HG03095 (cell line): Measurements from ENCODE around the gene POLK.
A peak's percentile ranks its signal among the peaks of the same experiment; 100 is the strongest.
"Not testable (repeated sequence)": the region's sequence is repeated elsewhere in the genome, so short reads cannot be mapped to it uniquely, and the experiment has no call there.

Experiments
- ATAC-seq: cut with Tn5 transposase; IDR thresholded peaks from one replicate; pipeline ENCODE4 v1.9.1; 2021; ENCODE audit warnings: moderate library complexity; ENCODE audit not compliant: unreplicated experiment

Gene POLK

DNA sequence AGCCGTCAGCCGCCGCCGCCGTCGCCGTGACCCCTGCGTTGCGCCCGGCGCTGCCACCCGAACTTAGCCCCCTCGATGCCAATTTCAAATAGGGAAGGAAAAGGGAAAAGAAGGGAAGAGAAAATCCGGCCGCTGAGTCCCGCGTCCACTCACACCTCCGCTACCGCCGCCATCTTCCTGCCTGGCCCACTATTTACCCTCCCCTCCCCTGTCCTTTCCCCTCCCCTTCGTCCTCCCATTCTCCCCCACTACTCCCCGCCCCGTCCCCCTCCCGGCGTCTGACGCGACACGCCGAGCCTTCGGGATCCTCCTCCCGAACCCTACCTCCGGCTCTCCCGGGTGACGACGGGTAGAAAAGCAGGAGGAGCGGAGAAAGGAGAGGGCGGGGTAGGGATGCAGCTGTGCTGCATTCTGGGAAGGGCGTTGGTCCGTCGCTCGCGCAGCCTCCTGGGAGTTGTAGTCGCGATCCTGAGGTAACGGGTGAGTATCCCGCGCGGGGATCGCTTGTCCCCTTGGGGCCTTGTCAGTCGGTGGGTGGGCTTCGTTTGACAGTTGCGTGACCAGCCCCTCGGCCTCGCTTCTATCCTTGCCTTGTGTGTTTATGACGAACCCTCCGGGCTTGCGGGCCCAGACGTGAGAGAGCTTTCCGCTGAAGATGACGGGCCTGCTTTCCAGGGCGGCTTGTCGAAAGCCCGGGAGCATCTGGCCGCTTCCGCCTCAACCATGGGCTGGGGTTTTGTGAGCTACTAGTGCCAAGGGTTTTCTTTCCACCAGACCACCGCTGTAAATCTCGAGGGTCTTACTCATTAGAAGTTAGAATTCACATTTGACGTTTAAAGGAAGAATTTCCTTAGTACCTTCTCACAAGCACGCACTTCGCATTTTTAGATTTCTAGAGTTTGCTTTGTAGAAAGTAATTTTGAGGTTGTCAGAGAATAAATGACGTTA lies at the start of gene POLK, which contains the start of gene CERT1:
Gene POLK, plus strand, starts transcription at position 457 of the 948 bp plus-strand sequence.
Gene CERT1, minus strand, starts transcription at position 195 of the 948 bp plus-strand sequence. CDS start 422 bp downstream, outside the sequence.
- peak; percentile 78 for ATAC-seq

DNA sequence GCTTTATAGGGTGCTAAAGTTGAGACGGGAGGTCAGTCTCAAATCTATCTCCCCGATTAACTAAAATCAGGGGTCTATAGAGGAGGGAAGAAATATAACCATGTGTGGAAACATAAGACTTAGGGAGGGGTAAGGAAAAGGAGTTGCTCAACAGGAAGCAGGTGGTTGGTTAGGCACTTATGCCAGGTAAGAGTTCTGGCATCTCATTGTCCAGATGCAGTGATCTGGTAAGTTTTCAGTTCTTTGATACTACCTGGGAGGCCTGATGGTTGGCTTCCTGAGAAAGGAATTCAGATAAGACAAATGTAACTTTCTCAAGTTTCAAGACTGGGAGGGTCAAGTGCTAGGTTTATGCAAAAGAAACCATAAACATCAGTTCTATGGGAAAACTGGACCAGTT lies 48.0 kb upstream of the POLK start:
- no peak for ATAC-seq

DNA sequence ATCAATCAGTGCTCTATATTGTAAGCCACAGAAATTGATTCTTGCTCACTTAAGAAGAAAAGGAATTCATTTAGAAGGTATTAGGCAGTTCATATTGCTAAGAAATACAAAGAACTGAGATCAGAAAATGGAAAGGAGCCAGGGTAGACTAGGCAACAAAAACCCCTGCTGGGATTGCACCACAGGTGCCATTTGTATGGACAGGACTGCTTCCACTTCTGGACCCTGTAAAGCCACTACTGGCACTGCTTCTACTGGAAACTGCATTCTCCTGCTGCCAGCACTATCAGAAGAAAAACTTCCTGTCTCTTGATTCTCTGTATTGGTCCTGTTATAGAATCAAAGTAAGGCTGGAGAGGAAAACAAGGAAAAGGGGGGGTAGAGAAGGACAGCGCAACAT lies 46.2 kb upstream of the POLK start:
- no peak for ATAC-seq

DNA sequence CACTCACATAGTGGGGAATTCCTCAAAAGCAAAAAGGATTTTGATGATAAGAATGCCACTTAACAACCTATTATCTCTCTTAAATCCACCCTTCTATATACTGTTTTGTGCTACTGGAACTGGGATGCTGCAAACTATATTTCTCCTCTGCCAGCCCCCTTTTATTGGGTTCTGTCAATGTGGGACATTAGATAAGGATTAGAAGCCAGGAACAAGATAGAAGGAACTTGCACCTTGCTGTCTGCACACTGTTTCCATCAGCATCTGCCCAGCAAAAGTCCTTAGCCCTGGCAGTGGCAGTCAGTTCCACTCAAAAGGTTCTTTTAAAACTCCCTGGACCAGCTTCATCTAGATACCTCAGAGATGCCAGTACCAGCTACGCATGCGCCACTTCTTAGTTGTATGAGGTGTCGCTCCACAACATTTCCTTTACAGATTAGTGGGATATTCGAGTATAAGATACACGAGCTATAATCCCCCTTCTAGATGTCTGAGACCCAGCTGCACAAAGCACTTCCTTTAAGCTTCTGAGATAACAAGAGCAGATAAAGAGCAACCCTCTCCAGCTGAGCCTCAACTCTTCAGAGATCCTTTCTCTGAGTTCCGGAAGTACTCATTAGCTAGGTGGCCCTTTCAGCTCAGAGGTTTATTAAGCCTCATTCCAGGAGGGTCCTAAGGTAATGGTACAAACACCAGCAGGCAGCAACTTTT lies 45.5 kb upstream of the POLK start:
- no peak for ATAC-seq

DNA sequence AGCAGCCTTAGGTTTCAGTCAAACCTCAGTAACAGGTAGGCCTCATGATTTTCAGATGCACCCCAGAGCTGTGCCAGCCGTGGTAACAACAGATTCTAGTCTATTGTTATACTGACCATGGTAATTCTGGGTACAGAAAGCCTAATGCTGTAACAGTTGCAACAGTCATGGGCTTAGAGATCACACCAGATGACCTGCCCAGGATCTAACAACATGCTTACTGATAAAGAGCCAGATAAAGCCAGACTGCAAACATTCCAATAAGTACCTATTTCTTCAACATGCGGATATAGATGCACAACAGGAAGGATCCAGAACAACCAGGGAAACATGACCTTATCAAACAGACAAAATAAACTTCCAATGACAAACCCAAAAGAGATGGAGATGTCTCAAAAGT lies 43.1 kb upstream of the POLK start:
- ATAC-seq, result no peak

DNA sequence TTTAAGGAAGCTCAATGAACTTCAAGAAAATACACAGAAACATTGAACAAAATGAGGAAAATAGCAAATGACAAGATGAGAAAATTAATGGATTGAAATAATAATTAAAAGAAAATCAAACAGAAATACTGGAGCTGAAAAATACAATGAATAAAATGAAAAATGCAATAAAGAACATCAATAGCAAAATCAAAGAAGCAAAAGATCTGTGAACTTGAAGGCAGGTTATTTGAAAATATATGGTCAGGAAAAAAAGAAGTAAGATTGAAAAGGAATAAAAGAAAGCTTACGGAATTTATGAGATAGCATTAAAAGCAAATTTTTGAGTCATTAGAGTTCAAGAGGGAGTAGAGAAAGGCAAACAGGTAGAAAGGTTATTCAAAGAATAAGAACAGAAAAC lies 42.7 kb upstream of the POLK start:
- no peak for ATAC-seq

DNA sequence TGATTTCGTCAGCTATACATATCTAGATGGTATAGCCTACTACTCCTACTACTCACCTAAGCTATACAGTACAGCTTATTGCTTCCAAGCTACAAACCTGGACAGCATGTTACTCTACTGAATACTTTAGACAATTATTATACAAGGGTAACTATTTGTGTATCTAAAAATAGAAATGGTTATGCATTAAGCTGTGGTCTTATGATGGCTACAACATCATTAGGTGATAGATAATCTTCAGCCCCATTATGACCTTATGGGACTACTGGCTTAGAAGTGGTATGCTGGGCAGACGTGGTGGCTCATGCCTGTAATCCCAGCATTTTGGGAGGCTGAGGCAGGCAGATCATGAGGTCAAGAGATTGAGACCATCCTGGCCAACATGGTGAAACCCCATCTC lies 40.5 kb upstream of the POLK start:
- no peak for ATAC-seq

DNA sequence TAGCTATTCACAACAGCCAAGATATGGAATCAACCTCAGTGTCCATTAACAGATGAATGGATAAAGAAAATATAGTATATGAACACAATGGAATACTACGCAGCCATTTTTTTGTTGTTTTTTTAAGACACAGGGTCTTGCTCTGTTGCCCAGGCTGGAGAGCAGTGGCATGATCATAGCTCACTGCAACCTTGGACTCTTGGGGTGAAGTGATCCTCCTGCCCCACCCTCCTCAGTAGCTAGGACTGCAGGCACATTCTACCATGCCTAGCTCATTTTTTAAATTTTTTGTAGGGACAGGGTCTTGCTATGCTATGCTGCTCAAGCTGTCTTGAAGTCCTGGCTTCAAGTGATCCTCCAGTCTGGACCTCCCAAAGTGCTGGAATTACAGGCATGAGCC lies 38.7 kb upstream of the POLK start:
- ATAC-seq, result no peak

GRCh38 chr5:75473463-75473862 lies 38.2 kb upstream of the POLK start:
- no peak for ATAC-seq

DNA sequence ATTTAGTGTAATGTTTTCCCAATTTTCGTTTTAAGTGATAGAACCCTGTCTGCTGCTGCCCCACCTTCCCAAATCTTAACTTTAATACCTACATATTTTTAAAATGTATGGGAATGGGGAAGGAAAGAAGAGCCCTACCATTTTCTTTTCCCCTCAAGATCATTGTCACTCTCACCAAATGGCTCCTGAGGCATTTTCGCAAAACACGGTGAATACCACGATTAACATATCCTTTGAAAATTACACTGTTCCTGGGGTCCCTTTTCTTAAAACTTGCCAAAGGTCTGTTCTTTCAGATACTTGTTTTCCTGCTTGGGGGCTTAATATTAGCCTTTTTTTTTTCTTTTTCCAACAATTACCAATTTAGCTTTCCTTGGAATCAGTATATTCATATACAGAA lies 36.3 kb upstream of the POLK start:
- ATAC-seq, result no peak

- ATAC-seq, result no peak
Observed at GRCh38 chr5:75481024-75481423, 30.7 kb upstream of the POLK start.

GRCh38 chr5:75482482-75482881 lies 29.2 kb upstream of the POLK start:
- ATAC-seq, result no peak

GRCh38 chr5:75484605-75485004 lies 27.1 kb upstream of the POLK start:
- no peak for ATAC-seq

DNA sequence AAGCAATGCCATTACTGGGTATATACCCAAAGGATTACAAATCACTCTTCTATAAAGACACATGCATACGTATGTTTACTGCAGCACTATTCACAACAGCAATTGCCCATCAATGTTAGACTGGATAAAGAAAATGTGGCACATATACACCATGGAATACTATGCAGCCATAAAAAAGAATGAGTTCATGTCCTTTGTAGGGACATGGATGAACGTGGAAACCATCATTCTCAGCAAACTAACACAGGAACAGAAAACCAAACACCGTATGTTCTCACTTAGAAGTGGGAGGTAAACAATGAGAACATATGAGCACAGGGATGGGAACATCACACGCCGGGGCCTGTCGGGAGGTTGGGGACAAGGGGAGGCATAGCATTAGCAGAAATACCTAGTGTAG lies 21.8 kb upstream of the POLK start:
- not testable (repeated sequence) for ATAC-seq

- no peak for ATAC-seq
Observed at GRCh38 chr5:75491621-75492020, 20.1 kb upstream of the POLK start.

DNA sequence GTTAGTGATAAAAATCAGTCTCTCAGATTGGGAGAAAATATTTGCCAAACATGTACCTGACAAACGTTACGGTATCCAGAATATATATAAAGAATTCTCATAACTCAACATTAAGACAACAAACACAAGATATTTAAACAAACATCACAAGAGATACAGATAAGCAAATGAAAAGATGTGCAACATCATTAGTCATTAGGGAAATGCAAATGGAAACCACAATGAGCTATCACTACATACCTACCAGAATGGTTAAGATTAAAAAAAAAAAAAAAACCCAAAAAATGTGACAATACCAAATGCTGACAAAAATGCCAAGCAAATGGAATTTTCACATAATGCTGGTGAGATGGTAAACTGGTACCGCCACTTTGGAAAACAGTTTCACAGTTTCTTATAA lies 15.7 kb upstream of the POLK start:
- no peak for ATAC-seq

GRCh38 chr5:75498208-75498777 lies 13.4 kb upstream of the POLK start:
- no peak for ATAC-seq

GRCh38 chr5:75498875-75499274 lies 12.8 kb upstream of the POLK start:
- ATAC-seq, result not testable (repeated sequence)

DNA sequence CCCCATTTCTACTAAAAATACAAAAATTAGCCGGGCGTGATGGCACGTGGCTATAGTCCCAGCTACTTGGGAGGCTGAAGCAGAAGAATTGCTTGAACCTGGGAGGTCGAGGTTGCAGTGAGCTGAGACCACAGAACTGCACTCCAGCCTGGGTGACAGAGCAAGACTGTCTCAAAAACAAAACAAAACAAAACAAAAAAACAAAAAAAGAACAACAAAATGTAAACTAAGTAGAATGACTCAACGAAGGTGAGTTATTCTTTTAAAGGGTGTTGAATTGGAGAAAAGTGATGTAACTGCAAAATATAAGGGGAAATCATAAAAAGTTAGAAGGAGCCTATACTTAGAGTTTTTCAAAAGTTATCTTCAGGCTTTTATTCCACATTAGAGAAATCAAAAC lies 6.6 kb upstream of the POLK start:
- ATAC-seq, result not testable (repeated sequence)

GRCh38 chr5:75507841-75508240 lies 3.9 kb upstream of the POLK start:
- ATAC-seq, result no peak

GRCh38 chr5:75509546-75509945 lies 2.1 kb upstream of the POLK start:
- no peak for ATAC-seq

GRCh38 chr5:75509956-75510355 lies 1.7 kb upstream of the POLK start:
- ATAC-seq, result no peak
